ES-I3 (cell line): ENCODE data around the gene ADAMTS18.
"Not testable (repeated sequence)": the region's sequence is repeated elsewhere in the genome, so short reads cannot be mapped to it uniquely, and the experiment has no call there.

Source experiments
- H3K36me3 ChIP-seq: 2 replicates; pipeline ENCODE4 v1.6.1; 2013; ENCODE audit warnings: mild to moderate bottlenecking, low read length, control low read depth, moderate library complexity; ENCODE audit not compliant: insufficient read depth
- H3K4me1 ChIP-seq: 2 replicates; pipeline ENCODE4 v1.6.1; 2013; ENCODE audit warnings: mild to moderate bottlenecking, control low read depth, low read length; ENCODE audit not compliant: insufficient read depth
- H3K9ac ChIP-seq: 2 replicates; pipeline ENCODE4 v1.6.1; 2013; ENCODE audit warnings: low read depth, mild to moderate bottlenecking, low read length, moderate library complexity
- H3K9me3 ChIP-seq: 2 replicates; pipeline ENCODE4 v1.6.1; 2013; ENCODE audit warnings: mild to moderate bottlenecking, low read length, moderate library complexity; ENCODE audit not compliant: control insufficient read depth, insufficient read depth

ADAMTS18 gene

GRCh38 chr16:77285676-77286075 is 149.2 kb downstream of the ADAMTS18 start:
- Histone ChIP-seq H3K9me3 (no peaks in the 10 kb centered on the region), H3K36me3 (no peaks in the 10 kb centered on the region), H3K9ac (no peak overlapping the region), H3K4me1 (no peaks in the 10 kb centered on the region)

DNA sequence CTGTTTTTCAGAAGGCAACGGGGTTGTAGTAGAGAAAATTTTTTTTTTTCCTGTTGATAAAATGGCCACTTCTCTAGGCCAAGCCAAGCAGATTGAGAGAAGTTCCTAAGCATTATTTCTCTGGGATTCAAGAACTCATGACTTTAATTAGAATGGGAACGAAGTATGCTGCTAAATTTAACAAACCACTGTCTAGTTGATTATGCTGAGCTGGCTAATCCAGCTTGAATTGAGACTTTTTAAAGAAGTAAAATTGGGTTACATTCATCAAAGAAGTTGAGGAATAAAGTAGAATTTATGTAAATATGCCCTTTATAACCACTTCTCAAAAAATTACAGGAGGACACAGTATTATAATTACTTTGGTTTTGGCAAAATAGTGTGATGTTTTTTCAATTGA is 152.5 kb downstream of the ADAMTS18 start:
- Histone ChIP-seq H3K4me1 (no peaks in the 10 kb centered on the region), H3K9ac (no peak overlapping the region)

DNA sequence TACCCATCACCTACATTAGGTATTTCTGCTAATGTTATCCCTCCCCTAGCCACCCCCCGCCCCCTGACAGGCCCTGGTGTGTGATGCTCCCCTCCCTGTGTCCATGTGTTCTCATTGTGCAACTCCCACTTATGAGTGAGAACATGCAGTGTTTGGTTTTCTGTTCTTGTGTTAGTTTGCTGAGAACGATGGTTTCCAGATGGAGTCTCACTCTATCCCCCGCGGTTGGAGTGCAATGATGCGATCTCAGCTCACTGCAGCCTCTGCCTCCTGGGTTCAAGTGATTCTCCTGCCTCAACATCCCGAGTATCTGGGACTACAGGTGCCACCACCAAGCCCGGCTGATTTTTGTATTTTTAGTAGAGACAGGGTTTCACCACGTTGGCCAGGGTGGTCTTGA is 155.5 kb downstream of the ADAMTS18 start:
- not testable (repeated sequence) for H3K4me1 ChIP-seq, H3K36me3 ChIP-seq, H3K9me3 ChIP-seq, H3K9ac ChIP-seq

More for the DNA sequence above, 152.5 kb downstream of the ADAMTS18 start:
- Histone ChIP-seq H3K9me3 (no peaks in the 10 kb centered on the region), H3K36me3 (no peaks in the 10 kb centered on the region)

- Histone ChIP-seq H3K9me3 (no peaks in the 10 kb centered on the region), H3K36me3 (no peaks in the 10 kb centered on the region), H3K9ac (no peak overlapping the region), H3K4me1 (no peaks in the 10 kb centered on the region)
These were observed 157.3 kb downstream of the ADAMTS18 start for GRCh38 chr16:77277571-77277970.

- no peaks in the 10 kb centered on the region for H3K36me3 ChIP-seq
- no peaks in the 10 kb centered on the region for H3K4me1 ChIP-seq
- no peaks in the 10 kb centered on the region for H3K9me3 ChIP-seq
- H3K9ac ChIP-seq = no peak overlapping the region
These were observed 157.7 kb downstream of the ADAMTS18 start for GRCh38 chr16:77277141-77277540.

- Histone ChIP-seq H3K9ac (no peak overlapping the region), H3K4me1 (no peaks in the 10 kb centered on the region), H3K9me3 (no peaks in the 10 kb centered on the region), H3K36me3 (no peaks in the 10 kb centered on the region)
These were observed 158.2 kb downstream of the ADAMTS18 start for GRCh38 chr16:77276661-77277060.

DNA sequence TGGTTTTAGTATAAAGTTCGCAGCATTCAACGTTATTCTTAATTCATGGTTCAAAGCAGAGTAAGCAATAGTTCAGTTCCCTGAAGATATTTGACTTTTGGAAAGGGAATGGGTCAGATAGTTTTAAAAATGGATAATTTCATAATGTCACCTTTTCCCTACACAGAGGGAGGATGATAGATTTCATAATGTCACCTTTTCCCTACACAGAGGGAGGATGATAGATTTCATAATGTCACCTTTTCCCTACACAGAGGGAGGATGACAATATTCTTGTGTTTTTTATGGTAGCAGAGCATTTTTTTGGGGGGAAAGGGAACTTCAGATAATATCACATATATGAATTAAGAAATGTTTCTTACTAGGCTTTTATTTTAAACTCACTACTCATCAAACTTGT is 159.5 kb downstream of the ADAMTS18 start:
- not testable (repeated sequence) for H3K9ac ChIP-seq, H3K36me3 ChIP-seq, H3K4me1 ChIP-seq, H3K9me3 ChIP-seq

DNA sequence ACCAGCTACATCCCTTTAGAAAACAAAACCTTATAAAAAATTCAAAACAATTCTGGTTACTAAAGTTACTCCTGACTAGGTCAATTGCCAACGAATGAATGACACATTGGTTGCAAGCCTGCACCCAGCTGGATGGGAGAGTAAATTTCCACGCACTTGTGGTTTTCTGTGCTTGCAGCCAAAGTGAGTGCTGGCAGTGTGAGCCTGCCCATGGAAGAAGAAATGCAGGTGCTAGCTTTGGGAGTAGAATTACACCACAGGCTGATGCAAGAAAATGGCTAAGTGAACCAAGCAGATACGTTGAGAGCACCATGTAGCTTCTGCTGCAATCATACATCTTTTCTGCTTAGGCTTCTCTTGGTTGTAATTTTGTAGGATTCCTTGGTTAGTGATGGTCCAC is 161.0 kb downstream of the ADAMTS18 start:
- H3K9me3 ChIP-seq = no peaks in the 10 kb centered on the region; the same call in 1 of the 2 replicates
- no peaks in the 10 kb centered on the region for H3K4me1 ChIP-seq
- no peaks in the 10 kb centered on the region for H3K36me3 ChIP-seq
- no peak overlapping the region for H3K9ac ChIP-seq

- no peak overlapping the region for H3K9ac ChIP-seq
- H3K4me1 ChIP-seq = no peaks in the 10 kb centered on the region
- no peaks in the 10 kb centered on the region; the same call in 1 of the 2 replicates for H3K9me3 ChIP-seq
- no peaks in the 10 kb centered on the region for H3K36me3 ChIP-seq
These were observed 163.1 kb downstream of the ADAMTS18 start for GRCh38 chr16:77271532-77272426.

DNA sequence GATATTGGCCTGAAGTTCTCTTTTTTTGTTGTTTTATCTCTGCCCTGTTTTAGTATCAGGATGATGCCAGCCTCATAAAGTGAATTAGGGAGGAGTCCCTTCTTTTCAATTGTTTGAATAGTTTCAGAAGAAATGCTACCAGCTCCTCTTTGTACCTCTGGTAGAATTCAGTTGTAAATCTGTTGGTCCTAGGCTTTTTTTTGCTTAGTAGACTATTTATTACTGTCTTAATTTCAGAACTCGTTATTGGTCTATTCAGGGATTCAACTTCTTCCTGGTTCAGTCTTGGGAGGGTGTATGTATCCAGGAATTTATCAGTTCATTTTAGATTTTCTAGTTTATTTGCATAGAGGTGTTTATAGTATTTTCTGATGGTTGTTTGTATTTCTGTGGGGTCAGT is 168.6 kb downstream of the ADAMTS18 start:
- H3K9me3 ChIP-seq, H3K4me1 ChIP-seq: not testable (repeated sequence)

DNA sequence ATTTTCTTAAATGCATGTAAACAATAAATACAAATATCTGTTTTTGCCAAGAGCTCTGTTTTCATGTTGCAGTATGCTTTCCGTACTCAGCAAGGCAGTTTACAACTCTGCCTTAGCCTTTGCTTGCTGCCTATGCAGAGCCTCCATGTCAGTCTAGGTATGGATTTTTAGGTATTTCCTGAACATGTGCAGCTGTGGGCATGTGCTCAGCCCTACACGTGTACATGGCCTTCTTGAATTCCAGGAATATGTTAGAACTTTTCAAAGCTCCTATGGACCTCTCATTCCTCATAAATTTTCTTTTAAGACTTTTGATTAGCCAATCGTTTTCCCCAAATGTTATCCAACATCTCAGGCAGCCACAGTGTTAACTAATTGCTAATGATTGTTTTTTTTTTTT is 171.9 kb downstream of the ADAMTS18 start:
- no peaks in the 10 kb centered on the region for H3K36me3 ChIP-seq
- no peaks in the 10 kb centered on the region for H3K4me1 ChIP-seq
- no peak overlapping the region for H3K9ac ChIP-seq
- H3K9me3 ChIP-seq = no peaks in the 10 kb centered on the region

More for the DNA sequence above, 168.6 kb downstream of the ADAMTS18 start:
- H3K9ac ChIP-seq, H3K36me3 ChIP-seq: not testable (repeated sequence)

DNA sequence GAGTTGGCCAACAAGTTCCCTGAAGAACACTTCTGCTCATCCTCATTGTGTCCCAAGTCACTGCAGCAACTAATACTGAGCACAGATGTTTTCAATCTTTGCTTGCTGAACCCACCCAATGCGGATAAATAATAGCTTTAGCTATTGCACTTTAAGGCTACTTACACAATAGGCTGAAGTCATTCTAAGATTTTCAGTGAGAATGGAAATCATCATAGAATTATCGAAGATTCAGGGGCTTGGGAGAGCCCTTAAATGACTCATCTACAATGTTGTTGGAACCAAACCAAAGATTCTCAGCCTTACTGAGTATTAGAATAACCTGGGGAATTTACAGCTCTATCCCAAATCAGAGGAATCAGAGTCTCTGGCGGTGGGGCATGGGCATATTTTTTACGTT is 184.4 kb downstream of the ADAMTS18 start:
- H3K36me3 ChIP-seq = no peaks in the 10 kb centered on the region
- no peaks in the 10 kb centered on the region for H3K4me1 ChIP-seq
- H3K9me3 ChIP-seq = no peaks in the 10 kb centered on the region
- no peak overlapping the region for H3K9ac ChIP-seq

- H3K4me1 ChIP-seq = no peaks in the 10 kb centered on the region
- H3K36me3 ChIP-seq = no peaks in the 10 kb centered on the region; the same call in 1 of the 2 replicates
- no peak overlapping the region for H3K9ac ChIP-seq
- no peaks in the 10 kb centered on the region for H3K9me3 ChIP-seq
These were observed 188.7 kb downstream of the ADAMTS18 start for GRCh38 chr16:77246150-77246549.

GRCh38 chr16:77242471-77242870 is 192.4 kb downstream of the ADAMTS18 start:
- H3K9ac ChIP-seq, H3K9me3 ChIP-seq, H3K4me1 ChIP-seq, H3K36me3 ChIP-seq: not testable (repeated sequence)

GRCh38 chr16:77238593-77238992 is 196.2 kb downstream of the ADAMTS18 start:
- H3K4me1 ChIP-seq = peaks cover 15% of the 10 kb centered on the region
- H3K9ac ChIP-seq = no peak overlapping the region
- no peaks in the 10 kb centered on the region; the same call in 1 of the 2 replicates for H3K36me3 ChIP-seq
- no peaks in the 10 kb centered on the region for H3K9me3 ChIP-seq
